ENCODE data around the gene RPLP2. TPM values are rescaled to one million over a fixed set of nuclear protein-coding genes. Genes with fewer than 3 reads are reported as not detected.

The RPLP2 gene
- total RNA-seq, 2 experiments from 2014 or later = 2,888 to 3,019 TPM

GRCh38 chr11:767238-767637 lies 42.5 kb upstream of the RPLP2 start:
- Mint-ChIP-seq H3K4me1 (no peaks in the 10 kb centered on the region), H3K9me3 (no peaks in the 10 kb centered on the region), H3K27ac (no peak overlapping the region)

GRCh38 chr11:769887-770641 lies 39.7 kb upstream of the RPLP2 start:
- DNase-seq = no peak
- H3K27ac Mint-ChIP-seq = no peak overlapping the region

More at GRCh38 chr11:767238-767637, 42.5 kb upstream of the RPLP2 start:
- Mint-ChIP-seq H3K4me3 (no peak overlapping the region), H3K27me3 (no peaks in the 10 kb centered on the region), H3K36me3 (peaks cover 3% of the 10 kb centered on the region)
- DNase-seq (no peak), ATAC-seq (ENCODE audit: low read depth) (no peak)
- POLR2A ChIA-PET = no interaction called here

DNA sequence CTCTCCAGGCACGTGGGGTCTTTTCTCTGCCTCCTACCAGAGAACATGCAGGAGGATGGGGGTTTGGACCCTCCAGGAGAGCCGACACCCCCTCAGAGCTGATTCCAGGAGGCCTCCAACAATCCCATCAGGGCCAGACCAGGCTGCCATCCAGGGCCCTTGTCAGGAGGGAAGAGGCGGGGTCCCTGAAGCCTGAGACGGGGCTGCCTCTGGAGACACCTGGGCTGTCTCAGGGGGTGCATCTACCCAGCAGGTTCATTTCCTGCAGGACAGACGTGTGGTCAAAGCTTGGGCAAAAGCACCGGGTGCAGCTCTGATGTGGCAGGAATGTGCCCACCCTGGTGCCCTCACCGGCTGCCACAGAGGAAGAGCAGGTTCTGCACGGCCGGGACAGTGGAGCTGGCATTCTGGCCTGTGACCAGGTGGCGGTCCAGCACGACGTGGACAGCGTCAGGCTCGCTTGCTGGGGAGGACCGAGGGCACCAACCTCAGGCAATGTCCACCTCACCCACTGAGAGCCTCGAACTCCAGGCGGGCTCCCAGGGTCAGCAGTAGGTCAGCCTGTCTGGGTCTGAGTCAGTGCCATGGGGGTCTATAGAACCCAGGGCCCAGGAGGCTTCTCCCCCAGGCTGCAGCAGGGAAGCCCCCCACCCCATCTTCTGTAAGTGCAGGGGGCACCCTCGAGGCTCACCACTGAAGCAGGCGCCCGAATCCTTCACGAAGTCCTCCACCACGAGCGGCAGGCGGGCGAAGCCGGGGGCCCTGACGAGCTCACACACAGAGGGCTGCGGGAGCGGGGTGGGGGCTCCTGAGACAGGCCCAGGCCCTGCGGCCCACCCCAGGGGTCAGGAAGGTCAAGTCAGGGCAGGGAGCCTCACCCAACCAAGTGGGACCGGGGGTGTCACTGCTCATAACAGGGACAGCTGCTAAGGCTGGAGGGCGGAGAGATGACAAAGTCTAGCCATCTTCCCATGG lies 38.8 kb upstream of the RPLP2 start:
- DNase-seq (no peak), ATAC-seq (ENCODE audit: low read depth) (no peak)
- H3K36me3 Mint-ChIP-seq = no peaks in the 10 kb centered on the region
- peaks cover 3% of the 10 kb centered on the region for H3K4me1 Mint-ChIP-seq
- no peaks in the 10 kb centered on the region for H3K9me3 Mint-ChIP-seq
- no peak overlapping the region for H3K4me3 Mint-ChIP-seq
- no peaks in the 10 kb centered on the region for H3K27me3 Mint-ChIP-seq
- H3K27ac Mint-ChIP-seq = no peak overlapping the region
- POLR2A ChIA-PET = no interaction called here

More at GRCh38 chr11:769887-770641, 39.7 kb upstream of the RPLP2 start:
- peaks cover 2% of the 10 kb centered on the region for H3K4me1 Mint-ChIP-seq
- H3K9me3 Mint-ChIP-seq = no peaks in the 10 kb centered on the region
- POLR2A ChIA-PET = no interaction called here
- H3K27me3 Mint-ChIP-seq = no peaks in the 10 kb centered on the region
- no peak for ATAC-seq (ENCODE audit: low read depth)
- H3K36me3 Mint-ChIP-seq = no peaks in the 10 kb centered on the region
- no peak overlapping the region for H3K4me3 Mint-ChIP-seq

DNA sequence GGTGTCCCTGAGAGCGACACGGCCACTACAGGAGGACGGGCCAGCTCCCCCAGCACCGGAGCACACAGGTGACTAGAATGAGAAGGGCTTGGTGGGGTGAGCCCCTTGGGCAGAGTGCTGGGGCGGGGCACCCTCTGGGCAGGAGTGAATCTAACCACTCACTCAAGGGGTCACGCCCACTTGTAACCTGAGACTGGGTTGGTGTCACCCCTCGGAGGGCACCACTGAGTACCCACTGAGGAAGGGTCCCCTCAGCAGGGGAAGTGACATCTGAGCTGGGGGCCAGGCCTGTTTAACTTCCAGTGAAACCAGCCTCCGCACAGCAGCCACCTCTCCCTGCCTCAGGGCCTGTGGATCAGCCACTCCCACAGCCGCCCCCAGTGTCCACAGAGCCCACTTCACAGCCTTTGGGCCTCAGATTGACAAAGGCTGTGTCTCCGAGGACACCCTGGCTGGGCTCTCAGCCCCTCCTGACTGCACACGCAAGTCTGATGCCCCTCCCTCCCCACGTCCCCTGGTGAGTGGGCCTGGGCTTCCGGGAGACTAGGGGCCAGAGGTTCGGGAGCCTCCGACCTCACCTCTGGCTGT lies 38.1 kb upstream of the RPLP2 start:
- Mint-ChIP-seq H3K4me1 (peaks cover 8% of the 10 kb centered on the region), H3K36me3 (no peaks in the 10 kb centered on the region), H3K4me3 (no peak overlapping the region), H3K27ac (no peak overlapping the region), H3K27me3 (no peaks in the 10 kb centered on the region), H3K9me3 (no peaks in the 10 kb centered on the region)
- ATAC-seq (ENCODE audit: low read depth) = no peak
- no peak for DNase-seq
- POLR2A ChIA-PET = no interaction called here

DNA sequence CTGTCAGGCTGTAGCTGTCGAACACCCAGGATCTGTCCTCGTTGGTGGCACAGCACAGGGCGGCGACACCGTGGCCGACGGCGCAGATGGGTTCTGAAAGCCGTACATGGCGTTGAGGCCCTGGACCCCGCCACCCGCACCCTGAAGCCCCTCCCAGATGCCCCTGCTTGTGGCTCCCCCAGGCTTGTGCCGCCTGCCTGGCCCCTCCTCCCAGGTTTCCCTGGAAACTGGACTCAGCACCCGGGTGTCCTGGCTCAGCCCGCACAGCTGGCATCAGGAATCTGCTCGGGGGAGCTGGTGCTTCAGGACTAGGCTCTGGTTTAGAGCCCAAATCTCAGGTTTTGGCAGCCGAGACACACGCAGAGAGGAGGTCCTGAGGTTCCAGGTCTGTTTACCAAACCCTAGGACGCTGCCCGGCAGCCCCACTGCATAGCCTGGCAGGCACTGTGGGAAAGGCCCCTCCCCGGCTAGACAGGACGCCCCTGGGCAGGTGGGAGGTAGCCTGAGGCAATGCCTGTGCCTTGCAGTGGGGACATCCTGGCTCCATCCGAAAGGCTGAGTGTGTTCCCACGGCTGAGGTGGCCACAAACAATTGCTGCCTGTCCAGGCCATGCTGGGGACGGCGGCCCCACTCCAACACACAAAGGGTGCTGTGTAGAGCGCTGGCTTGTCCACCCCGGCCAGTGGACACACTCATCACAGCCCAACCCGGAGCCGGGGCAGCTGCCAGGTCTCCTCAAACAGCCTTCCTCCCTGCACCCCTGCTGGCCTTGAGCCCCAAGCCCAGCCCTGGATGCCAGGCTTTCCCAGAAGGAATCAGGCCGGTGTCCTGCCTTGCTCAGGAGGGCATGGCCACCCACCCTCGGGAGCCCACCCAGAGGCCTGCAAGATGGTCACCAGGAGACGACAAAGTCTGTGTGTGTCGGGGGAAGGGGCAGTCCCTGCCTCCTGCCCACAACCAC lies 37.1 kb upstream of the RPLP2 start:
- H3K36me3 Mint-ChIP-seq = no peaks in the 10 kb centered on the region
- POLR2A ChIA-PET = no interaction called here
- ATAC-seq (ENCODE audit: low read depth) (no peak), DNase-seq (no peak)
- no peak overlapping the region for H3K27ac Mint-ChIP-seq
- H3K9me3 Mint-ChIP-seq = no peaks in the 10 kb centered on the region
- peaks cover 8% of the 10 kb centered on the region for H3K4me1 Mint-ChIP-seq
- no peak overlapping the region for H3K4me3 Mint-ChIP-seq
- H3K27me3 Mint-ChIP-seq = no peaks in the 10 kb centered on the region

- no peaks in the 10 kb centered on the region for H3K36me3 Mint-ChIP-seq
- H3K4me1 Mint-ChIP-seq = peaks cover 10% of the 10 kb centered on the region
- ATAC-seq (ENCODE audit: low read depth) = no peak
- POLR2A ChIA-PET = no interaction called here
- no peak for DNase-seq
- no peak overlapping the region for H3K27ac Mint-ChIP-seq
- no peak overlapping the region for H3K4me3 Mint-ChIP-seq
- no peaks in the 10 kb centered on the region for H3K27me3 Mint-ChIP-seq
- H3K9me3 Mint-ChIP-seq = no peaks in the 10 kb centered on the region
These were observed 36.3 kb upstream of the RPLP2 start for GRCh38 chr11:773425-773824.

DNA sequence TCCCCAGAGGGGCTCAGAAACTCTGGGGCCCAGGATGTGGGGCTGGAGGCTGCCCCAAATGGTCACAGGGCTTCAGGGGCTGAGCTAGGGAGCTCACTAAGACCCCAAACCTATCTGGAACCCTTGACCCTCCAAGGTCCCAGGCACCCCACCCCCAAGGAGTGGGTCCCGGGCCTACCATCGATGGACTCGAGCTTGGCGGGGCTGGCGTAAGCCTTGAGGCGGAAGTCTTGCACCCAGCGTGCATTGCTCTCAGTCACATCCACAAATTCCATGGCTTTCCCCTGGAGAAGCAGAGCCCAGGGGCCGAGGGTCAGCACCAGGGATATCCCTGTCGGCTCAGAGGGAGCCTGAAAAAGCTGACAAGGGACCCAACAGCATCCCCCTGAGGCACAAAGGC lies 35.9 kb upstream of the RPLP2 start:
- Mint-ChIP-seq H3K9me3 (no peaks in the 10 kb centered on the region), H3K4me1 (peaks cover 10% of the 10 kb centered on the region), H3K36me3 (peaks cover under 1% of the 10 kb centered on the region), H3K27me3 (no peaks in the 10 kb centered on the region), H3K4me3 (no peak overlapping the region), H3K27ac (no peak overlapping the region)
- no peak for DNase-seq
- no peak for ATAC-seq (ENCODE audit: low read depth)
- POLR2A ChIA-PET = no interaction called here

GRCh38 chr11:774873-775592 lies 34.7 kb upstream of the RPLP2 start:
- no peak for DNase-seq
- Mint-ChIP-seq H3K4me1 (peaks cover 13% of the 10 kb centered on the region), H3K9me3 (no peaks in the 10 kb centered on the region), H3K4me3 (peak overlapping the region; percentile 57), H3K27ac (peak overlapping the region; percentile 21), H3K36me3 (peaks cover 1% of the 10 kb centered on the region), H3K27me3 (no peaks in the 10 kb centered on the region)
- POLR2A ChIA-PET = interaction anchor here (1.2 to 2.3 kb wide), 5 partner anchors 9 to 30 kb away, joined by 3 to 15 read pairs (median 3); partner anchors contain the start of gene PIDD1
- no peak for ATAC-seq (ENCODE audit: low read depth)

GRCh38 chr11:776263-776560 lies 33.6 kb upstream of the RPLP2 start:
- peaks cover 15% of the 10 kb centered on the region for H3K4me1 Mint-ChIP-seq
- H3K9me3 Mint-ChIP-seq = no peaks in the 10 kb centered on the region
- peaks cover 1% of the 10 kb centered on the region for H3K36me3 Mint-ChIP-seq
- POLR2A ChIA-PET = interaction anchor here (0.7 to 3.2 kb wide), 11 partner anchors 8 to 50 kb away, joined by 3 to 15 read pairs (median 3); partner anchors contain the start of genes PIDD1 and PNPLA2
- no peaks in the 10 kb centered on the region for H3K27me3 Mint-ChIP-seq
- DNase-seq (no peak), ATAC-seq (ENCODE audit: low read depth) (no peak)
- H3K27ac Mint-ChIP-seq = peak overlapping the region; percentile 85
- H3K4me3 Mint-ChIP-seq = peak overlapping the region; percentile 88

DNA sequence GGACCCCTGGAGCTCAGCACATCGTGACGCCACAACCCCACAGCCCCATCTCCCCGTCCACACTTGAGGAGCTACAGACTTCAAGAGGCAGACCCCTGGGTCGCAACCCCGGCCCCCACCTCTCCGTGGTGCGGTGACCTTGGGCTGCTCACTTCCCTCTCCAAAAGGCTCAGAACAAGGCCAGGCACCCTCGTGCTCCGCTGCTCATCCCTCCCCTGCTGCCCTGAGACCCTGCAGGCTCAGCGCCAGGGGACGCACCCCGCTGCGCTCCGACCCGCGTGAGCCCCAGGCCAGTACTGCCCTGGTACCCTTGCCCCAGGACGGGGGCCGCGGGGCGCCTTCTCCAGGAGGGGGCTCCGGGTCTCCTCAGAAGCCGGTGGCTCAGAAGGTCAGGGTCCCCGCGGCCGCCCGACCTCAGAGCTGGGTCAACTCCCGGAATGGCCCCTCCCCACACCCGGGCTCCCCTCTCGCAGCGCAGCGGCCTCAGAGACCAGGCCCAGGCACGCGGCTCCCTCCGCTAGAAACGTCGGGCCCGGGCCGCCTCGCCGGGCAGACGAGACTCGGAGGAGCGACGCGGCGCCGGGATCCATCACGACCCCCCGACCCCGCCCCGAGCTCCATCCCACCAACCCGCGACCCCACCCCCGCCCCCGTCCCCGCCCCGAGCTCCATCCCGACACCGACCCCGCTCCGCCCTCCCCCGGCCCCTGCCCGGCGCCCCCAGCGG lies 33.0 kb upstream of the RPLP2 start:
- Mint-ChIP-seq H3K36me3 (peaks cover 1% of the 10 kb centered on the region), H3K4me3 (peak overlapping the region; percentile 88), H3K9me3 (no peaks in the 10 kb centered on the region), H3K27me3 (no peaks in the 10 kb centered on the region), H3K4me1 (peaks cover 15% of the 10 kb centered on the region), H3K27ac (peak overlapping the region; percentile 85)
- peak; percentile 37 for ATAC-seq (ENCODE audit: low read depth)
- no peak for DNase-seq
- POLR2A ChIA-PET = interaction anchor here (0.6 to 3.7 kb wide), 13 partner anchors 8 to 161 kb away, joined by 3 to 20 read pairs (median 4); partner anchors contain the start of genes CEND1, IRF7, PIDD1 and PNPLA2

DNA sequence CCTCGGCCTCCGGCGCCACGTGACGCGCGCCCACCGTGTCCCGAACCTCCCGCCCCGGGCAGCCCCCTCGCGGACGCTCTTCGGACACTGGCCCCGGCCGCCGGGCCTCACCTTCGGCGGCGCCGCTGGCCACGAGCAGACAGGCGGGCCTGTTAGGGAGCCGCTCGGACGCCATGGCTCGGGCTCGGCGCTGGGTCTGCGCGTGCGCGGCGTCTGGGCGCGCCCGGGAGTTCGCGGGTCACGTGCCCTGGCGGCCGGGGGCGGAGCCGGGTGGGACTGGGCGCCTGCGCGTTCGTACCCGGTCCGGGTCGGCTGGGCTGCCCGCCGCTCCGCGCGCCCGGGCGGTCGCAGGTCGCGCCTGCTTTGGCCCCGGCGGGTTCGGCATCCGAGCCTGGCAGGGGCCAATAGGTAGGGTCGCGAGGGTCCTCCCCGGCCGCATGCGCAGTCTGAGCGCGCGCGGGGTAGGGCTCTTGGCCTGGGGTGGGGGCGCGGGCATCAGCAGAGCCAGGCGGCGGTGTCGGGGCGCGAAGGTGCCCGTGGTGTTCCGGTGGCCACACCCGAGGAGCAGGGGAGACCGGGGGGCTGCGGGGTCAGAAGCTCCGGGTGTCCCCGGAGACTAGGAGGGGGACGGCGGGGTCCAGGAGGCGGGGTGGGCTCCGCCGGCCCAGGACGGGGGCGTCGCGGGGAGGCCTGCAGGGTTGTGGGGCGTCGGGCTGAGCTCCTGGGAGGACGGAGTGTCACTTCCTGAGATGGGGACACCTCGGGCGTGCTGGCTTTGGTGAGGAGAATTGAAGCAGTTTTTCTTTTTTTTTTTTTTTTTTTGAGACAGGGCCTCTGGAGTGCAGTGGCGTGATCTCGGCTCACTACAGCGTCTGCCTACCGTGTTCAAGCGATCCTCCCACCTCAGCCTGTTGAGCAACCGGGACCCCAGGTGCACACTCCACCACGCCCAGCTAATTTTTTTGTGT lies 32.2 kb upstream of the RPLP2 start, which contains the start of gene GATD1:
Gene GATD1 (minus strand): TSS at position 200 of the 968 bp plus-strand sequence. CDS start 25 bp downstream, at position 175.
- DNase-seq (peak; percentile 99), ATAC-seq (ENCODE audit: low read depth) (peak; percentile 88)
- Mint-ChIP-seq H3K9me3 (no peaks in the 10 kb centered on the region), H3K27ac (peak within 1 kb of the TSS; percentile 85), H3K4me1 (peaks cover 15% of the 10 kb centered on the region), H3K36me3 (peaks cover 1% of the 10 kb centered on the region), H3K27me3 (no peaks in the 10 kb centered on the region), H3K4me3 (peak within 1 kb of the TSS; percentile 88)
- POLR2A ChIA-PET = interaction anchor here (0.6 to 3.7 kb wide), 17 partner anchors 9 to 213 kb away, joined by 3 to 20 read pairs (median 4); partner anchors contain the start of genes CEND1, IRF7, PIDD1 and PNPLA2
